Retinal pigment epithelial cell (primary cell): ENCODE data around the gene MC2R.

Experiments
- DNase-seq: peaks from one replicate; pipeline ENCODE4 v3.0.0-alpha.2; 2010; ENCODE audit warnings: low read depth
- H3K4me3 ChIP-seq: 2 replicates; pipeline ENCODE4 v1.5.1; 2011; ENCODE audit warnings: mild to moderate bottlenecking, low read length, control low read depth, moderate library complexity
- CTCF ChIP-seq: conservative IDR thresholded peaks from 2 replicates; pipeline ENCODE4 v1.5.1; 2011; ENCODE audit warnings: low read depth, low read length, control low read depth, inconsistent platforms

Gene MC2R

GRCh38 chr18:13895505-13896033 lies 19.8 kb downstream of the MC2R start:
- no peak overlapping the region for H3K4me3 ChIP-seq
- DNase-seq = no peak
- TF ChIP-seq CTCF = no peak

- H3K4me3 ChIP-seq = no peak overlapping the region
- no peak for TF ChIP-seq CTCF
- no peak for DNase-seq
Observed at GRCh38 chr18:13894531-13894930, 20.8 kb downstream of the MC2R start.

- TF ChIP-seq CTCF = no peak
- H3K4me3 ChIP-seq = no peak overlapping the region
- no peak for DNase-seq
Observed at GRCh38 chr18:13893418-13893760, 21.9 kb downstream of the MC2R start.

- no peak for TF ChIP-seq CTCF
- DNase-seq = no peak
- no peak overlapping the region for H3K4me3 ChIP-seq
Observed at GRCh38 chr18:13892098-13892497, 23.2 kb downstream of the MC2R start.

GRCh38 chr18:13890761-13891361 lies 24.5 kb downstream of the MC2R start:
- no peak overlapping the region for H3K4me3 ChIP-seq
- TF ChIP-seq CTCF = no peak
- no peak for DNase-seq

- DNase-seq = peak; percentile 11
- no peak overlapping the region for H3K4me3 ChIP-seq
- TF ChIP-seq CTCF = no peak
Observed at GRCh38 chr18:13889671-13890070, 25.7 kb downstream of the MC2R start.

GRCh38 chr18:13888191-13888716 lies 27.1 kb downstream of the MC2R start:
- no peak for DNase-seq
- no peak for TF ChIP-seq CTCF
- H3K4me3 ChIP-seq = no peak overlapping the region
